HG02852 (cell line): Measurements from ENCODE around the gene SMARCD2.

Experiments
- ATAC-seq: cut with Tn5 transposase; IDR thresholded peaks from one replicate; pipeline ENCODE4 v1.9.1; 2021; ENCODE audit warnings: mild to moderate bottlenecking, moderate library complexity; ENCODE audit not compliant: unreplicated experiment

SMARCD2 gene

DNA sequence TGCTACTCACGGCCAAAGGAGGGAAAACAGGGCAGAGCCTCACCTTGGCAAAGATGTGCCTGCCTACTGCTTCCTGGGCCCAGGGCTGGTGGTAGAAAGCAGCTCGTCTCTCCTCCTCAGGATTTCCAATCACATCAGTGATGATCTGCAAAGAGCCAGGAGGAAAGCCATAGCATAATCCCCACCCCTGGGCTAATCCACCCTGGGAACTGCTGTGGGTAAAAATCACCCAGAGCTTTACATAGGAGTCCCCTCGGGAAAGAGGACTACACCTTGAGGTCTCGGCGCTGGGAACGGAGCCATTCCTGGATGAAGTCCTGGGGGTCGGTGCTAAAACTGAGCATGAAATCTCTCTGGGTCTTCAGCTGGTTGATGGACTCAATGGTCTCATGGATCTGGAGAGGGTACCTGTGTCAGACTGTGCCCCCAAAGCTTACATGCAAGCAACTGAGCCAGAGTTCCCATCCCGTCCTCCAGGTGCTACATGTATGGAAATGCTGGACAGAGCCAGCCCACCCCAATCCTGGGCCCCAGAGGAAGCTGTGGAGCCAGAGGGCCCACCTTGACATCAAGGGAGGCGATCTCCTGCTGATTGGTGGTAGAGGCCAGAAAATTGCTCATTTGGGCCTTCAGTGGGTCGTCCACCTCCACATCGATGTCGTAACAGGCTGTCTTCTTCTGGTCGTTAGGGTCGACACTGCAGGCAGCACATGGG lies 9.3 kb downstream of the SMARCD2 start:
- no peak for ATAC-seq

DNA sequence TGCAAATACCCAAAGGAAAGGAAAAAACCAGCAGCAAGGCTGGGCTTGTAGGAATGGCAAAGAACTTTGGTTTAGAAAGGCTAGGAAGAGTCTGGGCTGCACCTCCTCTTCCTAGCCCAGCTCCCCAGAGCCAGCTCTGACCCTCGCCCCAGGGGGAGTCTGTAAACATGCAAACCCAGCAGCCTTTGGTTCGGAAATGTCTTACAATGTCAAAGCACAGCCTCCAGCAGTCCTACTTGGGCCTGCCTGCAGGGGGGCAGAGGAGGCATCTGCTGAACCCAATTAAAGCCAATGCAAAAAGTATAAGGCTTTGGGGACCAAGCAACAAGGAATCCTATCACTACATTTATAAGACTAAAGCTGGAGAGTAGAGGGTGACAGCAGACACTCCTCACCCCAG lies 10.0 kb downstream of the SMARCD2 start:
- ATAC-seq, result no peak

DNA sequence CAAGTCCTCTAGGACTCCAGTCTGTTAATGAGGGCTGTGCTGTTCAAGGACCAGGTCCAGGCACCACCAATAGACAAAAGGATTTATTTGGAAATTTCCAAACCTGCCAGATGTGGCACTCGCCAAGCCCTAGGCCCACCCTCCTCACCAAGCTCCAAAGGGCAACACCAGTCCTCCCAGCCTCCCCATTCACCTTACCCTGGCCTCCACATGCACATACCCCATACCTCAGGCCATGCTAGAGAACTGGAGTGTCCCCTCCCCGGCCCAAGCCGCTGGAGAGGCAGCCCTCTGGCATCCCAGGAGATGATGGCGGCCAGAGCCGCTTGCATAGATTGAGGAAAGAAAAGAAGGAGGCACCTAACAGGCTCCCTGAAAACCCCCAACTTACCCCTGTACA lies 10.5 kb downstream of the SMARCD2 start:
- ATAC-seq, result no peak

DNA sequence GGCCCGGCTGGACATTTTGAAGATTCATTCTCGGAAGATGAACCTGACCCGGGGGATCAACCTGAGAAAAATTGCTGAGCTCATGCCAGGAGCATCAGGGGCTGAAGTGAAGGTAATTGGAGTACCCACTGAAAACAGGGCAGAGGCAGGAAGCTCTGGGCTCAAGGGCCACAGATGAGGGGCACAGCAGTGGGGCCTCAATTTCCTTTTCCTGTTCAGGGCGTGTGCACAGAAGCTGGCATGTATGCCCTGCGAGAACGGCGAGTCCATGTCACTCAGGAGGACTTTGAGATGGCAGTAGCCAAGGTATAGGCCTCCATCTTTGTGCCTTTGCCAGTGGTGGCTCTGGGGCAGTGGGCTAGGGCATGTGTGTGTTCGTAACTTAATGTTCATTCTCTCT lies 11.0 kb downstream of the SMARCD2 start:
- no peak for ATAC-seq

DNA sequence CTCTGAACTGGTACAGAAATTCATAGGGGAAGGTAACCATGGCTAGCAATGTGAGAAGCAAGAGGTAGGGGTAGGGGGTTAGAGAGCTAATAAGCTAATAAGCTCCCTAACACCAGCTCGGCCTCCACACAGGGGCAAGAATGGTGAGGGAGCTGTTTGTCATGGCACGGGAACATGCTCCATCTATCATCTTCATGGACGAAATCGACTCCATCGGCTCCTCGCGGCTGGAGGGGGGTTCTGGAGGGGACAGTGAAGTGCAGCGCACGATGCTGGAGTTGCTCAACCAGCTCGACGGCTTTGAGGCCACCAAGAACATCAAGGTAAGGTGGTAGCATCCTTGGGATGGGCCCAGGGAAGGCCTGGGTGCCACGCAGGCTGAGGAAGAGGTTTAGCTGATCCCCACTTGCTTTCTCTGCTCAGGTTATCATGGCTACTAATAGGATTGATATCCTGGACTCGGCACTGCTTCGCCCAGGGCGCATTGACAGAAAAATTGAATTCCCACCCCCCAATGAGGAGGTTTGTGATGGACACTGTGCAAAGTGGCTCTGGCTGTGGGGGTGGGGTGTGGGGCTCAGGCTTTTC lies 11.5 kb downstream of the SMARCD2 start:
- ATAC-seq, result no peak

DNA sequence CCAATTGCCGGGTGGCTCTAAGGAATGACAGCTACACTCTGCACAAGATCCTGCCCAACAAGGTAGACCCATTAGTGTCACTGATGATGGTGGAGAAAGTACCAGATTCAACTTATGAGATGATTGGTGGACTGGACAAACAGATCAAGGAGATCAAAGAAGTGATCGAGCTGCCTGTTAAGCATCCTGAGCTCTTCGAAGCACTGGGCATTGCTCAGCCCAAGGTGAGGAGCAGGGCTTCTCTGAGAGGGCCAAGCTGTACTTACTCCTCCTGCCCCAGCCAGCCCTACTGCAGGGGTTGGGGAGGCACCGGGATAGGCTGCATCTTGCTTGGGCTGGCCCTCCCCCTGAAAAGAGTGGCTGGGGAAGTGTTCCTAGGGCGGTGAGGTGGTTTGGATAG lies 12.2 kb downstream of the SMARCD2 start:
- ATAC-seq, result no peak

DNA sequence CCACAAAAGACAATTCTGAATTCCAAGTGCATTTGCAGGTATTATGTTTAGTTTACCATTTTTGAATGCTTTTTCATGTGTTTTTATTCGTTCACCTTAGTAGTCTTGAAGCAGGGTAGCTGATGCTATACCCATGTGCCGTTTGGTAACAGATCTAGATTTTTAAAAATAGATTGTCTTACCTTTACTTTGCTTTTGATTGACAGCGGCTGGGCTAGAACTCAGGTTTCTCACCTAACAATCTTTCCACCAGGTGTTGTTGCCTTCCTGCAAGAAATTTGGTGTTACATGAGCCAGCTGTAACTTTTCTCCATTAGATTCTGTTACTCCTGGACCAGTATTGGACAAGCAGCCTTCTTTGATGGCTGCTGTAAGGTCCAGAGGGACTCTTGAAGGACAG lies 13.5 kb downstream of the SMARCD2 start:
- no peak for ATAC-seq

DNA sequence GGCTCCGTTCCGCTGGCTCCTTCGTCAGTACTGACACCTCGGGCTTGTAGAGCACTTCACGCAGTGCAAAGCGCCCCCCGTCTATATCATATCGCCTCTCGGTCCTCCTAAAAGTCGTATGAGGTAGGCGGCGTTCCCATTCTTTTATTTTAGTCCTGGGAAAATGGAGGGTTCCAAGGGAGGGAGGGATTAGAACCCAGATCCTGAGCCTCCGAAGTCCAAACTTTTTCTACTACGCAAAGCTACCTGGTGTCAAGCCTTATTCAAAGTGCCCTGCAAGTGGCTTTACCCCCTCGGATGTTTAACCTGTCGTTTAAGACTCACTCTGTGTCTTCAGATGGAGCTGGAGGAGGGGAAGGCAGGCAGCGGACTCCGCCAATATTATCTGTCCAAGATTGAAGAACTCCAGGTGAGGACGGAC lies 14.7 kb downstream of the SMARCD2 start:
- ATAC-seq, result no peak

DNA sequence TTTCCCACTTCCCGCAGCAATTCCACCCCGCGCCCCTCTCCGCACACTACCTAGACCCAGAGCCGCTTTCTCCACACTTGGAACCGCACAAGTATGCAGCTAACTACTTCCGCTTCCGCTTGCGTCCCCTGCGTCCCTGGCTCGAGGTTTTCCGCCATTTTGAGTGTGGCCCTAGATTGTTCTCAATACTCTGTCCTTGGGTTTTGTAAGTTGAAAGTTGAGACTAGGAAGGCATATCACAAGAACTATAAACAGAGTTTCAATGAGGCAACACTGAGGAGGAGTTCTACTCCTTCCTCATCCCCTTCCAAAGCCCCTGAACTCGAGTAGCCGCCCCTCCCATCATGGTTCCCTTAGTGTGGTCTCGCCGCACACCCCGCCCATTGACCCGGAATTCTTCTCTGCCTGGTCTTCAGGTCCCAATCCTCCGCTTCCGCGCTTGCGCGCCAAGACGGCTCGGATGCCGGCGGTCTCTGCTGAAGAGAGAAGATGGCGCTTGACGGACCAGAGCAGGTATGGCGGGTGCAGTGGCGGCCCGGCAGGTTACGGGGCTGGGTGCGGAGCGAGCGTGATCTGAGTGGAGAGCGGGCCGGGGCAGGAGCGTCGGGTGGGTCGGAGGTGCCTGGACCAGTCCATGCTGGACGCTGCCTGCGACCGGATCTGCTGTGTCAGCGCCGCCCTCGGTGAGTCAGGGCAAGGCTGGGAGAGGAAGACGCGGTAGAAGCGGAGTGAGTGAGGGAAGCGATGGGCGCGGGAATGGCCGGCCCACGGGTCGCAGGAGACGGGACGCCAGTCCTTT lies 15.3 kb downstream of the SMARCD2 start, which contains the start of the genes FTSJ3 and PSMC5:
Gene FTSJ3 (minus strand): TSS at position 662 of the 799 bp plus-strand sequence. CDS start 761 bp downstream, outside the sequence.
Gene PSMC5 (plus strand): TSS at position 430 of the 799 bp plus-strand sequence. CDS start 60 bp downstream, at position 490.
- peak; percentile 86 for ATAC-seq

DNA sequence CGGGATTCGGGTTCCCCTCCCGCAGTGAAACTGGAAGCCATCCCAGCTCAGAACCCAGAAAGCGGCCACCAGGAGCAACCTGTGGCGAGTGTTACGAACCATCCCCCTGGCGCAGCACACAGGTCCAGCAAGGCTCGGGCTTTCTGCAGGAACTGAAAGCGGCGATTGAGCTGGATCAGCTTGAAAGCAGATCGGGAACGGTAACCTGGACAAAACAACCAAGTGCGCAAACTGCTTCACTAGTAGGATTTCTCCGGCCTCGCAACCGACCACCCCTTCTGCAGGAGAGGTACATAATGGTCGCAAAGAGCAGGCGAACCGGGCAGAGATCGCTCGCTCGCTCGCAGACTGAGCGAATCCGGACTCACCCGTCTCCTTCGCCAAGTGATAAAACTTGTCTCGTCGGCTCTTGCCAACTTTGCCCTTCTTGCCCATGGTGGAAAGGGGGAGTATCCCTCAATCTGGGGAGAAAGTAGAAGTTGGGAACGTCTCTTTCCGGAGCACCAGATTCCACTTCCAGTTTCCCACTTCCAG lies 15.9 kb downstream of the SMARCD2 start:
- ATAC-seq, result peak; percentile 7

DNA sequence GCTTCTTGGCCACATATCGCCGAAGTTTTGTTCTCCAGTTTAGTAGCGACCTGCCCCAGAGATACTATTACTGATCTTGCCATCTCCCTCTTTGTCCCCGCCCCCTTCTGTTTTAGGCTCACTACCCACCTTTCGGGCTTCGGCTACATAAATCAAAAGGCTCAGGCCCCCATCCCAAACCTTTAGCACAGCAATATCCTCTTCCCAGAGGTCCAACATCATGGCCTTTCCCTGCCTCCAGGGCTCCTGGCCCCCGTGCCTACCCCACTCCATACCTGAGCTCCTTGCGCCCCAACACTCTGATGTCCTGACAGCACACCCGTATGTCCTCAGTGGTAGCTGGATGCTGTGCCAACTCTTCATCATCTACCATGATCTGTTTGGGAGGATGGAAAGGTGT lies 18.1 kb downstream of the SMARCD2 start:
- ATAC-seq, result no peak

DNA sequence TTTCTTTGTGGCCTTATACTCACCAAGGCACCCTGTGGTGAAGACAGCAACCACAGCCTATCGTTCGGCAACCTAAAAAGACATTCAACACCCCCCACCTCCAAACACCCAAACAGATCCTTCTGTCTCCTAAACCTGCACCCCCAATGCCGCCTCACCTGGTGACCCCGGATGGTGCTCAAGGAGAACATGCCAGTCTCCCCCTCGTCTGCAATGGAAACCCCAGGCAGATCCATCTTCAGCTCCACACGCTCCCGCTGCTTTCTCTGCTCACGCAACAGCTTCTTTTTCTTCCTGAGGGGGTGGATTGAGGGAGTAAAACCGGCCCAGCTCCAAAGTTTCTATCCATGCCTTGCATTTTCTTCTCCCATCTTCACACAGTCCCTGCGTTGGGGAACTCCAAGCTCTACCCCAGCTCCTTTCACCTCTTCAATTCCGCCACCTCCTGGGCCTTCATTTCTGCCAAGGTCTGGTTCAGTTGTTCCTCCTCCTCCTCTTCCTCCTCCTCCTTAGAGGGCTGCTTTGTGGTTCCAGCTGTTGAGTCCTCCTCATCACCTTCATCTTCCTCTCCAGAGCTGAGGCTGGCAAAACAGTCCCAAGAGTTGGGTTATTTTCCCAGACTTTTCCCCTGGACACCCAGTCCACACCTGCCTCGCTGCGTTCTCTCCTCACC lies 18.7 kb downstream of the SMARCD2 start:
- ATAC-seq, result no peak

DNA sequence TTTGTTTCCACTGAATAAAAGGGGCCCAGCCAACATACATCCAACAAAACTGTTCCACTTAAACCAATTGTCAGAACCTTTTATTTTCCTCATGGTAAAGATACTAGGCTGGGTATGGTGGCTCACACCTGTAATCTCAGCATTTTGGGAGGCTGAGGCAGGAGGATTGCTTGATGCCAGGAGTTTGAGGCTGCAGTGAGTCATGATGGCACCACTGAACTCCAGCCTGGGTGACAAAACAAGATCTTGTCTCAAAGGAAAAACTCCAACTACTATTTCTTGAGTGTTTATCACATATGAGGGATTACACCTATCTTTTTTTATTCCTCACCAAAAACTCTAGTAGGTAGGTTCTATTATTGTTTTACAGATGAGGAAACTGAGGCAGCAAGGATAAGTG lies 19.9 kb downstream of the SMARCD2 start:
- ATAC-seq, result no peak

DNA sequence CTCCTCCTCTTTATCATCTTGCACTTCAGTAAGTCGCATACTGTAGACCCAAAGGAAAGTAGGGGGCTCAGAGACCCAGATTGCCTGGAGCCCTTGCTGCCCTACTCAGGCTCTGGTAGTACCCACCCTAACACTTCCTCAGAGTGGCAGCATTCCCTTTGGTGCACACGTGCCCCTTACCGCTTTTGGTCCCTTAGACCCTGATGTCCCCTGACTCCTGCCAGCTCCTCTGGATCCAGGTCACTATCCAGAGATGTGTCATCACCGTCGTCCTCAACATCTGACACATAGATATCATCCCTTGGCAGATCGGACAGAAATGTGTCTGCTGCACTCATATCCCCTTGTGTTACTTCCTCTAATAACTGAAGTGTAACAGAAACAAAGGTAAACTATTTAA lies 20.7 kb downstream of the SMARCD2 start:
- ATAC-seq, result no peak

DNA sequence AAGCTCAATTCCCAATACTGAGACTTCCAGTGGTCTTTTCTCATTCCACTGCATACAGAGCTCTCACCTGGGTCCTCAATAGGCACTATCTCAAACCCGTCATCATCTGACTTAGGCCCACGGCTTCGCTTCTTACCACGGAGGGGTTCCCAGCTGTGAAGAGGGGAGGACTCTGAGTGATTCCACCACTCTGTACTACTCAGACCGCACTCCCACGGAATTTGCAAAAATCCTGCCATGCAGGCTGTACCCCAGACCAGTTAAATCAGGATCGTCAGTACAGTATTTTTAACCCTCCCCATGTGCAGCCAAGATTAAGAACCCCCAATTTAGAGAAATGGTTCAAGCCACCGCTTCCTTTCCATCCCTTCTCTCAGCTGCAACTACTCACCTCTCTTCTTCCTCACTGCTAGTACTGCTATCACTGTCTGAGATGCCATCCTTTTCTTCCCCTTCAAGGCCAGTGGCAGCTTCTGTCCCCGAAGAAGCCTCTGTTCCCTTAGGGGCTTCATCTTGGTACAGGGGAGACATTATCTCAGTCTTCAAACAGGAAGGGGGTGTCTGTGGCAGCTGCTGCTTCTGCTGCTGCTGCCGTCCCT lies 21.4 kb downstream of the SMARCD2 start:
- no peak for ATAC-seq

DNA sequence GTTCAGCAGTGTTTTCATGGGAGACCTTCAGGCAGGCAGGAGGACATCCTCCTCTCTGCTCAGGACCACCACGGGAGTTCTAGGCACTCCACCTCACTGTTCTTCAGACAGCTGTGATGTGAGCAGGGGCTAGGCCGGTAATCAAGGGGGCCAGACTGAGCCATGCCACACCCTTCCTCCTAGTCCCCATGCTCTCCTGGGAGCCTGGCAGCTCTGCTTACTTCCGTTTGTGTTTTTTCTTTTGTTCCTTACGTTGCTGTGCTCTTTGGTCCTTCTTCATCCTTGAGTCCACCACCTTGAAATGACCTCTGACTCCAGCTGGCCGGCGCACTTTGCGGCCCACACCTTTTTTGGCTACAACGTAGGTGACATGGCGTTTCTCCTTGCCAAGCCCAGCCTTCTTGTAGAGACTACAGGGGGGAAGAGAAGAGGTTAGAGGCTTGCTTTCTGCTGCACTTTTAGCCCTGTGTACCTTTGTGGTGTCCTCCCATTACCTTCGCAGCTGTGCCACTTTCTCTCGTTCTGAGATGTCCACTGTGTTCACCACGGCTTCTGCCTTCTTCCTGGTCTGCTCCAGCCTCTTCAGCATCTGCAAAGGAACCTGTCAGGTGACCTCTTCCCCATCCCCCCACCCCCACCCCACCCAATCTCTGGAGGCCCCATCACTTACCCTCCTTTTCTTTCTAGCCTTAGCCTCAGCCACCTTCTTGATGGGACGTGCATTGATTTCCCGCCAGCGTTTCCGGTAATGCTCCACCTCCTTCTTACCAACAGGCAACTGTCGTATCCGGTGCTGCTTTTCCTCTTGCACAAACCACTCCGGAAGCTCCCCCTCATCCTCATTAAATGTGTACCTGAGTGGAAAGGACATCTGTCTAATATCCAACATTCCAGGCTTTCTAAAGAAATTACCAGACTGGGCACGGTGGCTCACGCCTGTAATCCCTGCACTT lies 22.6 kb downstream of the SMARCD2 start:
- no peak for ATAC-seq

DNA sequence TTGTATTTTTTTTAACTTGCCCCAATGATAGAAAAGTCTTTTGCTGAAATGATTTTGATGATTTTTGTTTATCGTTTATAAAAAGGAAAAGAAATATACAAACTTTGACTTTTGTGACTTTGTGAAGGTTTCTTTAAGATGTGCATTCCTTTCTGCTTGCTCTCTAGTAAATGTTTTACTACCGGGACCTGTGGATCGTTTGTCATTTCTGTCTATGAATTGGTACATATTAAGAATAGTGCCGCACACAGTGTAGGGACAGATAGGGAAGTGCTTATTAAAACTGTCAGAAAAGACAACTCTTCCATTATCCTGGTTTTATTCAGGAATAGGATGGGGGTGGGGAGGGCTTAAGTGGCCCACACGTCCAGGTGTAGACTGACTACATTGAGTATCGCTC lies 23.4 kb downstream of the SMARCD2 start:
- ATAC-seq, result no peak

DNA sequence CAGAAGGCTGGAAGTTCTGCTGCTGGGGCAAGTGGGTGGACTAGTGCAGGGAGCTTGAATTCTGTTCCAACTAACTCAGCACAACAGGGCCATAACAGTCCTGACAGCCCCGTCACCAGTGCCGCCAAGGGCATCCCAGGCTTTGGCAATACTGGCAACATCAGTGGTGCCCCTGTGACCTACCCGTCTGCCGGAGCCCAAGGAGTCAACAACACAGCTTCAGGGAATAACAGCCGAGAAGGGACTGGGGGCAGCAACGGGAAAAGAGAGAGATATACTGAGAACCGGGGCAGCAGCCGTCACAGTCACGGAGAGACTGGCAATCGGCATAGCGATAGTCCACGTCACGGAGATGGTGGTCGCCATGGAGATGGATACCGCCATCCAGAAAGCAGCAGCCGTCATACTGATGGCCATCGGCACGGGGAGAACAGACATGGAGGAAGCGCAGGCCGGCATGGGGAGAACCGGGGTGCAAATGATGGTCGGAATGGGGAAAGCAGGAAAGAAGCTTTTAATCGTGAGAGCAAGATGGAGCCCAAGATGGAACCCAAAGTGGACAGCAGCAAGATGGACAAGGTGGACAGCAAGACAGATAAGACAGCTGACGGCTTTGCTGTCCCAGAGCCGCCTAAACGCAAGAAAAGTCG lies 24.6 kb downstream of the SMARCD2 start:
- no peak for ATAC-seq

DNA sequence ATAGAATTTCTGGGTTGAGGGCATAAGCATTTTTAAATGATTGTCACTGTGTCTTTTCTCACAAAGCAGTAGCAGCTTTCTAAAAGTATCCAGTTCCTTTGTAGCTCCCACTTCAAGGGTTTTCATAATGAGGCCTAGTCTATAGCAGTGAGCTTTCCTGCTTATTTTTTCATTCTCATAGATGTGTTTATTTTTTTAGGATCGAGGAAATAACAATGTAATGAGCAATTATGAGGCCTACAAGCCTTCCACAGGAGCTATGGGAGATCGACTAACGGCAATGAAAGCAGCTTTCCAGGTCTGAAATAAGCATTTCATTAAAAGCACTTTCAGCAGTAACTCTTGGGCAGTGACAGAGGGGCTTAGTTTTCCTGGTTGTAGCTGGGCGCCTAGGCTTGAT lies 25.8 kb downstream of the SMARCD2 start:
- ATAC-seq, result no peak
